Type B pancreatic cell (in vitro differentiated cells): ENCODE results near the gene BCAP31. TPM values are rescaled to one million over a fixed set of nuclear protein-coding genes. Genes with fewer than 3 reads are reported as not detected.

Experiments
- DNase-seq: peaks from one replicate; pipeline ENCODE4 v3.0.0; 2021; ENCODE audit warnings: mixed read lengths; ENCODE audit not compliant: unreplicated experiment; ENCODE audit errors: extremely low spot score
- H3K27ac Mint-ChIP-seq: 2 replicates; pipeline ENCODE4 v1.8.0; 2021; ENCODE audit warnings: mild to moderate bottlenecking, mixed read lengths
- H3K27me3 Mint-ChIP-seq: 2 replicates; pipeline ENCODE4 v1.8.0; 2021; ENCODE audit warnings: mixed read lengths
- H3K36me3 Mint-ChIP-seq: 2 replicates; pipeline ENCODE4 v1.8.0; 2021; ENCODE audit warnings: mixed read lengths
- H3K4me1 Mint-ChIP-seq: one replicate; pipeline ENCODE4 v1.8.0; 2021; ENCODE audit warnings: mixed read lengths; ENCODE audit not compliant: unreplicated experiment
- H3K4me3 Mint-ChIP-seq: 2 replicates; pipeline ENCODE4 v1.8.0; 2021; ENCODE audit warnings: mild to moderate bottlenecking, mixed read lengths
- H3K9me3 Mint-ChIP-seq: 2 replicates; pipeline ENCODE4 v1.8.0; 2021; ENCODE audit warnings: mixed read lengths
- total RNA-seq: library from RNA; stranded (reverse); gene quantifications from 2 replicates; pipeline ENCODE4 v1.2.1, GENCODE V29; 2021; ENCODE audit warnings: low replicate concordance
- TF ChIP-seq, protein P1 (sequence below): fragments of 200-600 bp; sonication (generic); conservative IDR thresholded peaks from 2 replicates; pipeline ENCODE4 v1.5.0; 2021; ENCODE audit warnings: antibody characterized with exemption, mild to moderate bottlenecking

BCAP31 gene
- total RNA-seq, 1 donor from 2014 or later: 160 TPM

DNA sequence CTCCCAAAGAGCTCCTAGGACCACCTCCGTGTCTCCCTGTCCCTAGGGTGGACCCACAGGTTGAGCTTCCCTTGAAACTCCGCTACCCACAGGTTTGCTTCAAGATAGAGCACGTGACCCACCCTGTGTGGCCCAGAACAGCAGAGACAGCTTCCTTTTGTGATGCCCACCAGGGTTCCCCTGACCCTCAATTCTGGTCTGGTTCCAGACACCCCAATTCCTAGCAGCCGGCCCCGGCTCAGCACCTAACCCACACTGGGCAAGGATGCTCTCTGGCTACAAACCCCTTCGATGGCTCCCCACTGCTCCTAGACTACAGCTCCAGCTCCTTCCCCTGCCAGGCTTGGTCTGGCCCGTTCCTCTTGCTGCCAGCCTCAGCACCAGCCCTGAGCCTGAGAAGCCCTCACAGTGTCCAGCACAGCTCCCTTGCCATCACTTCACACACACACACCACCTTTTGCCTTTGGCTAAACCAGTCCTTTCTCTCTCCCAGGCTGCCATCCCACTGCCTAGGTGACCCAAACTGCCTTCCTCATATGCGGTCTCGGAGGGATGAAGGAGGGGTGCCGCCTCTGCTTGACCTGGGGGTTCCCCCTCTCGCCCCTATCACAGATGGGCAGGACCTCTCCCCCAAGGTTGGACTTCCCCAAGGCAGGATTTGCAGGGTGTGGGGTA, 56.8 kb downstream of the BCAP31 start:
- Mint-ChIP-seq H3K27ac (no peak overlapping the region), H3K9me3 (no peaks in the 10 kb centered on the region), H3K36me3 (no peaks in the 10 kb centered on the region), H3K4me3 (no peak overlapping the region), H3K27me3 (peaks cover 50% of the 10 kb centered on the region), H3K4me1 (peaks cover 3% of the 10 kb centered on the region)
- no peak for DNase-seq
- TF ChIP-seq, protein P1, sequence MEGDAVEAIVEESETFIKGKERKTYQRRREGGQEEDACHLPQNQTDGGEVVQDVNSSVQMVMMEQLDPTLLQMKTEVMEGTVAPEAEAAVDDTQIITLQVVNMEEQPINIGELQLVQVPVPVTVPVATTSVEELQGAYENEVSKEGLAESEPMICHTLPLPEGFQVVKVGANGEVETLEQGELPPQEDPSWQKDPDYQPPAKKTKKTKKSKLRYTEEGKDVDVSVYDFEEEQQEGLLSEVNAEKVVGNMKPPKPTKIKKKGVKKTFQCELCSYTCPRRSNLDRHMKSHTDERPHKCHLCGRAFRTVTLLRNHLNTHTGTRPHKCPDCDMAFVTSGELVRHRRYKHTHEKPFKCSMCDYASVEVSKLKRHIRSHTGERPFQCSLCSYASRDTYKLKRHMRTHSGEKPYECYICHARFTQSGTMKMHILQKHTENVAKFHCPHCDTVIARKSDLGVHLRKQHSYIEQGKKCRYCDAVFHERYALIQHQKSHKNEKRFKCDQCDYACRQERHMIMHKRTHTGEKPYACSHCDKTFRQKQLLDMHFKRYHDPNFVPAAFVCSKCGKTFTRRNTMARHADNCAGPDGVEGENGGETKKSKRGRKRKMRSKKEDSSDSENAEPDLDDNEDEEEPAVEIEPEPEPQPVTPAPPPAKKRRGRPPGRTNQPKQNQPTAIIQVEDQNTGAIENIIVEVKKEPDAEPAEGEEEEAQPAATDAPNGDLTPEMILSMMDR: no peak

DNA sequence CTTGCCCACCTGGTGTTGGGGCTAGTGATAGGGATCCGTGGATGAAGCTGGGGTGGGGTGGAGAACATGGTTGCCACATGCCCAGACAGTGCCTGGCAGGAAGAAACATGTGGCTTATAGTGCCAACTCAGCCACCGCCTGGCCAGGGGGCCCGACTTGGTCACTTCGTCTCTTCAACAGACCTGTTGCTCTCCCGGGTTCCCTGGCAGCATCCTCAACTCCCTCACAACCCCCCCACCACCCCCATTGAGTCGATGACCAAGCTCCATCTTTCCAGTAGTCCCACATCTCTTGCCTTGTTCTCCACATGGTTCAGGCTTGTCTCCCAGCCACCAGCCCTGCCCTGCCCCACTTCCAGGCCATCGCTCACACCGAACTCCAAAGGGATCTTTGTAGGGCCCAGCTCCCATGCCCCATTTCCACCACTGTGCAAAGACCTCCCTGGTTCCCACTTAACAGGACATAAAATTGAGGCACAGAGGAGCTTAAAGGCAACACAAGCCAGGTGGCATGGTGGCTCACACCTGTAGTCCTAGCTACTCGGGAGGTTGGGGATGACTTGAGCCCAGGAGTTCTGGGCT, 58.4 kb downstream of the BCAP31 start:
- Mint-ChIP-seq H3K4me3 (no peak overlapping the region), H3K4me1 (peaks cover 3% of the 10 kb centered on the region), H3K36me3 (no peaks in the 10 kb centered on the region), H3K9me3 (no peaks in the 10 kb centered on the region), H3K27me3 (peaks cover 63% of the 10 kb centered on the region), H3K27ac (no peak overlapping the region)
- TF ChIP-seq, protein P1: no peak
- no peak for DNase-seq

DNA sequence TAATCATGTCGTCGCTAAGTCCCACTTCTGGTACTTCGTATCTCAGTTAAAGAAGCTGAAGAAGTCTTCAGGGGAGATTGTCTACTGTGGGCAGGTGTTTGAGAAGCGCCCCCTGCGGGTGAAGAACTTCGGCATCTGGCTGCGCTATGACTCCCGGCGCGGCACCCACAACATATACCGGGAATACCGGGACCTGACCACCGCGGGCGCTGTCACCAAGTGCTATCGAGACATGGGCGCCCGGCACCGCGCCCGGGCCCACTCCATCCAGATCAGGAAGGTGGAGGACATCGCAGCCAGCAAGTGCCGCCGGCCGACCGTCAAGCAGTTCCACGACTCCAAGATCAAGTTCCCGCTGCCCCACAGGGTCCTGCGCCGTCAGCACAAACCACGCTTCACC, 61.9 kb downstream of the BCAP31 start:
- TF ChIP-seq, protein P1: peak; percentile 66
- Mint-ChIP-seq H3K4me1 (no peaks in the 10 kb centered on the region), H3K36me3 (no peaks in the 10 kb centered on the region), H3K9me3 (peaks cover 5% of the 10 kb centered on the region), H3K27ac (no peak overlapping the region), H3K4me3 (no peak overlapping the region), H3K27me3 (peaks cover 68% of the 10 kb centered on the region)
- peak; percentile 68 for DNase-seq

DNA sequence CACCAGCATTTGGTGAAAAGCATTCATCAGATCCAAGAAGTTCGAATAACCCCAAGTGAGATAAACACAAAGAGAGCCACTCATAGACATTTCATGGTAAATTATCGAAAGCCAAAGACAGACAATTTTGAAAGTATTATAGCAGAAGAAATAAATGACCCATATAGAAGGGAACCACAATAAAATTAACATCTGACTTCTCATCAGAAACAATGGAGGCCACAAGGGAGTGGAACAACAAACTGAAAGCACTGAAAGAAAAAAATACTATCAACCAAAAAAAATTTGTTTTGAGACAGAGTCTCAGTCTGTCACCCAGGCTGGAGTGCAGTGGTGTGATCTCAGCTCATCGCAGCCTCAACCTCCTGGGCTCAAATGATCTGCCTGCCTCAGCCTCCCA, 64.9 kb downstream of the BCAP31 start:
- Mint-ChIP-seq H3K4me3 (no peak overlapping the region), H3K27ac (no peak overlapping the region), H3K36me3 (no peaks in the 10 kb centered on the region), H3K4me1 (no peaks in the 10 kb centered on the region), H3K27me3 (peaks cover 39% of the 10 kb centered on the region), H3K9me3 (peaks cover 5% of the 10 kb centered on the region)
- TF ChIP-seq, protein P1: no peak
- no peak for DNase-seq

DNA sequence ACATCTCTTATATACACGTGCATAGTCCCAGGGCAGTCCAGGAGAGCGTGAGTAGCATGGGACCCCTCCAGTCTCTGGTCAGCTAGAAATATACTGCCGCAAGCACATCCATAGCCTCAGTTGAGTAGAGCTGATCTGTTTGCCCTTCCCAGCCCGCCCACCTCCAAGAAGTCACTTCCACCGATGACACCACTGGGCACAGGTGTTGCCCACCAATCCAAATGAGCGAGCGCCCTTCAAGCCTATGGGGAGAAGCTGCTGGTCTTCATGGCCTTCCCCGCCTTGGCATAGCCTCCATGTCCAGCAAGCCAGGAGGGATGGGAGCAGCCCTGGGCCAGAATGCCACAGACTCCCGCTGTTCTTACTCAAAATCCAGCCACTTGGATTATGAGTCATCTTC, 67.0 kb downstream of the BCAP31 start:
- Mint-ChIP-seq H3K36me3 (no peaks in the 10 kb centered on the region), H3K9me3 (peaks cover 6% of the 10 kb centered on the region), H3K4me1 (no peaks in the 10 kb centered on the region), H3K27ac (no peak overlapping the region), H3K27me3 (peaks cover 27% of the 10 kb centered on the region), H3K4me3 (no peak overlapping the region)
- TF ChIP-seq, protein P1: no peak
- no peak for DNase-seq
